ENCODE results near the gene SLC43A1. TPM values are rescaled to one million over a fixed set of nuclear protein-coding genes. Genes with fewer than 3 reads are reported as not detected.

SLC43A1 gene
- total RNA-seq (100 to 1,000 TPM; 107 to 171 TPM), polyA plus RNA-seq (100 to 1,000 TPM in 1 of 2 donors, 10 to 100 TPM in 1; 85.6 to 108 TPM)

GRCh38 chr11:57515332-57516060 lies at the start of gene SLC43A1:
Gene SLC43A1, minus strand, starts transcription at chr11:57515702. Its CDS starts 1,591 bp downstream, at chr11:57514111.
- Histone ChIP-seq H3K27ac (ENCODE audit: low read depth in 1 of 2, low read length in 2 of 2) (peak within 1 kb of the TSS; percentile 79 to 84), H3K36me3 (ENCODE audit: control insufficient read depth in 4 of 4, insufficient read depth in 3 of 4, low read depth in 1 of 4, low read length in 3 of 4) (peaks cover 0 to 8% (median 2%) of the 10 kb centered on the region in 4 donors), H3K4me1 (ENCODE audit: control insufficient read depth in 4 of 4, insufficient read depth in 4 of 4, low read length in 3 of 4) (peaks cover 1 to 27% (median 21%) of the 10 kb centered on the region in 4 donors), H3K4me3 (ENCODE audit: low read depth in 1 of 3, low read length in 3 of 3) (peak within 1 kb of the TSS; percentile 88 to 97 (median 93)), H3K9ac (ENCODE audit: low read depth in 1 of 2, low read length in 2 of 2) (peak within 1 kb of the TSS; percentile 59 to 64), H3K9me3 (ENCODE audit: control insufficient read depth in 4 of 4, low read length in 3 of 4) (no peaks in the 10 kb centered on the region), H3K27me3 (ENCODE audit: control insufficient read depth in 4 of 4, insufficient read depth in 4 of 4, low read length in 3 of 4) (no peaks in the 10 kb centered on the region)
- peak in 1 of 2 donors; percentile 15 for TF ChIP-seq RAD21 (IDR thresholded peaks at IDR 0.05)
- TF ChIP-seq REST (IDR thresholded peaks at IDR 0.05) = peak; percentile 72
- TF ChIP-seq MAX (IDR thresholded peaks at IDR 0.05) = peak; percentile 62
- no peak for TF ChIP-seq NR2F2 (IDR thresholded peaks at IDR 0.05)
- TF ChIP-seq GABPA (IDR thresholded peaks at IDR 0.05 in 1 of 2, conservative IDR thresholded peaks at IDR 0.05 in 1 of 2) = no peak
- TF ChIP-seq HNF4G (IDR thresholded peaks at IDR 0.05) = no peak
- TF ChIP-seq FOXA2 (IDR thresholded peaks at IDR 0.05) = no peak
- TF ChIP-seq TAF1 (conservative IDR thresholded peaks at IDR 0.05) = peak; percentile 36
- TF ChIP-seq CTCF (IDR thresholded peaks at IDR 0.05; ENCODE audit: low read depth, low read length, missing input control) = no peak
- TF ChIP-seq FOXA1 (IDR thresholded peaks at IDR 0.05) = no peak
- TF ChIP-seq ATF3 (IDR thresholded peaks at IDR 0.05) = no peak
- TF ChIP-seq ZBTB33 (IDR thresholded peaks at IDR 0.05) = no peak
- TF ChIP-seq HNF4A (conservative IDR thresholded peaks at IDR 0.05) = peak; percentile 8 to 21
- TF ChIP-seq YY1 (IDR thresholded peaks at IDR 0.05) = no peak
- peak; percentile 30 for TF ChIP-seq SP1 (IDR thresholded peaks at IDR 0.05)
- TF ChIP-seq EGR1 (IDR thresholded peaks at IDR 0.05; ENCODE audit: low read depth in 2 of 2) = no peak
- peak; percentile 78 for DNase-seq (ENCODE audit: low spot score)
- WGBS = under 1% methylated on average over 66 of the region's 66 CpGs

All from liver (tissue), 9 donors.